GM13976 (cell line): ENCODE measurements around the gene TNRC6C.

Source experiments
- DNase-seq: peaks from one replicate; pipeline ENCODE4 v3.0.0; 2012; ENCODE audit warnings: low spot score
- CTCF ChIP-seq: IDR thresholded peaks from 2 replicates; pipeline ENCODE4 v1.5.1; 2012; ENCODE audit warnings: borderline replicate concordance, mild to moderate bottlenecking; ENCODE audit not compliant: insufficient read depth; ENCODE audit errors: extremely low read depth, missing control alignments, control extremely low read depth
- in situ Hi-C: fragments of 300-500 bp; cut with MboI; formaldehyde crosslinking; loops from one replicate; pipeline ENCODE4 v1.12.0; 2022; ENCODE audit warnings: low sequenced_read_pairs, mixed read lengths, inconsistent platforms; ENCODE audit not compliant: unreplicated experiment

The TNRC6C gene

GRCh38 chr17:78027121-78027520 is 68.6 kb downstream of the TNRC6C start:
- in situ Hi-C loops: no loop called here
- no peak for TF ChIP-seq CTCF
- DNase-seq: no peak

- in situ Hi-C loops: no loop called here
- no peak for DNase-seq
- no peak for TF ChIP-seq CTCF
Observed at GRCh38 chr17:78029697-78030096, 71.2 kb downstream of the TNRC6C start.

GRCh38 chr17:78031435-78031834 is 72.9 kb downstream of the TNRC6C start:
- no peak for DNase-seq
- TF ChIP-seq CTCF: no peak
- in situ Hi-C loops: no loop called here

- DNase-seq: no peak
- in situ Hi-C loops: no loop called here
- TF ChIP-seq CTCF: no peak
Observed at GRCh38 chr17:78032166-78032565, 73.7 kb downstream of the TNRC6C start.

GRCh38 chr17:78034429-78035091 is 76.1 kb downstream of the TNRC6C start:
- DNase-seq: no peak
- in situ Hi-C loops: no loop called here
- TF ChIP-seq CTCF: no peak

GRCh38 chr17:78037280-78037679 is 78.8 kb downstream of the TNRC6C start:
- no peak for TF ChIP-seq CTCF
- in situ Hi-C loops: no loop called here

GRCh38 chr17:78038748-78039288 is 80.3 kb downstream of the TNRC6C start:
- DNase-seq: no peak
- no peak for TF ChIP-seq CTCF
- in situ Hi-C loops: no loop called here

More at GRCh38 chr17:78037280-78037679, 78.8 kb downstream of the TNRC6C start:
- no peak for DNase-seq
